ENCODE measurements around the gene RASSF1. TPM values are rescaled to one million over a fixed set of nuclear protein-coding genes. Genes with fewer than 3 reads are reported as not detected.

The RASSF1 gene
- total RNA-seq, 1 donor from 2014 or later: 57.6 TPM

DNA sequence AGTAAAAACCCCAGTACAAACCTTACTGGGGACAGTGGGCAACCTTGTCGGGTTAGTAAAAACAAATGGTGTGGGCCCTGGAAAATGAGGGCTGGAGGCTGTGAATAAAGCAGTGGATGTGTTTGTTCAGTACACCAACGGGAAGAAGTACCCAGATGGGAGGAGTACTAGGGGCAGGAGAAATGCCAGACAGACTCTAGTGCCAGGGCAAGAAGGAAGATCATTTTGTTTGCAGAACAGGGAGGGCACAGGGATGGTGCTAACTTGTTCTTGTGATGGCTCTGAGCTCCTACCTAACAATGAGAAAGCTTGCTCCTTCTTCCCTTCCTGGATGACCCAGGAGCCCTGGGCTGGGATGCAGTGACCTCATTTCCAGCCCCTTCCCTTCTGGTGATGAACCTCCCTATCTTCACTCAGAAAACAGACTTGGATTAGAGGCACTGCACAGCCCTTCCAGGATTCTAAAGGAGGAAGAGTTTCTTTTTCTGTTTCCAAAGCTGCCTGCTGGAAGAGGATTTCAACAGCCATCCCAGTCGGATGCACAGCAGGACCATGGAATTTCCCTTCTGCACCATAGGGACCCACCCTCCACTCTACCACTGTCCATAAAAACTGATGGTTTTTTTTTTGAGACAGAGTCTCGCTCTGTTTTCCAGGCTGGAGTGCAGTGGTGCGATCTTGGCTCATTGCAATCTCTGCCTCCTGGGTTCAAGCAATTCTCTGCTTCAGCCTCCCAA, 6.1 kb downstream of the RASSF1 start:
- Mint-ChIP-seq H3K27ac (peak overlapping the region; percentile 79), H3K4me1 (ENCODE audit: low read depth) (peaks cover 45% of the 10 kb centered on the region), H3K4me3 (peak overlapping the region; percentile 77), H3K9me3 (no peaks in the 10 kb centered on the region), H3K27me3 (ENCODE audit: insufficient read depth) (no peaks in the 10 kb centered on the region), H3K36me3 (ENCODE audit: low read depth) (peaks cover 44% of the 10 kb centered on the region)
- intact Hi-C loops (cut with micrococcal nuclease): loop anchor here (5.0 kb wide), 3 partner anchors 233 to 1053 kb away; partner anchors contain the start of genes C3orf18, CISH, HEMK1 and MANF
- no peak for DNase-seq (ENCODE audit: low spot score)

DNA sequence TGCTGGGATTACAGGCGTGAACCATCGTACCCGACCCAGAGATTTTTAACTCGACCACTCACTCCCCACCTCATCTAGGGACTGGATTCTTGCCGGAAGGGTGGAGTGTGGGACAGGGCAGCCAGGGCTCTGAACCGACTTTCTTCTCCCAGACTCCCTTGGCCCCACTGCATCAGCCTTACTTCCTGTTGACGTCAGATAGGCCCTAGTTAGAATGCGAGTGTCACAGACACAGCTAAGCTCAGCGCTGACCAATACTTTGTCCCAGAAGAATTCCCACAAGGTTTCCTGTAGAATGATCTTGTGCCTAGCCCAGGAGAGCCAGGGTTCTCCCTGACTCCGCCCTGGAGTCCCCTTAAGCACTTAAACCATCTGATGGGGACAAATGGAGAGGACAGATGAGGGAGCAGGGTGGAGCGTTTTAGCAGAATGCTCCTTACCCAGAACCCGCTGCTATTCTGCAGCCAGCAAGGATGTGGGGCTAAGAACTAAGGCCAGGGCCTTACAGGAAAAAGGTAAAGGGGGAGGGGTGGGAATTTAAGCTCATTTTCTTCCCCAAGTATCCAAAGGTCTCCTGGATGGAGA, 6.8 kb downstream of the RASSF1 start:
- intact Hi-C loops (cut with micrococcal nuclease): no loop called here
- no peak for DNase-seq (ENCODE audit: low spot score)
- no peaks in the 10 kb centered on the region for H3K9me3 Mint-ChIP-seq
- H3K36me3 Mint-ChIP-seq (ENCODE audit: low read depth): peaks cover 41% of the 10 kb centered on the region
- peaks cover 38% of the 10 kb centered on the region for H3K4me1 Mint-ChIP-seq (ENCODE audit: low read depth)
- no peaks in the 10 kb centered on the region for H3K27me3 Mint-ChIP-seq (ENCODE audit: insufficient read depth)
- H3K27ac Mint-ChIP-seq: peak overlapping the region; percentile 79
- peak overlapping the region; percentile 77 for H3K4me3 Mint-ChIP-seq

DNA sequence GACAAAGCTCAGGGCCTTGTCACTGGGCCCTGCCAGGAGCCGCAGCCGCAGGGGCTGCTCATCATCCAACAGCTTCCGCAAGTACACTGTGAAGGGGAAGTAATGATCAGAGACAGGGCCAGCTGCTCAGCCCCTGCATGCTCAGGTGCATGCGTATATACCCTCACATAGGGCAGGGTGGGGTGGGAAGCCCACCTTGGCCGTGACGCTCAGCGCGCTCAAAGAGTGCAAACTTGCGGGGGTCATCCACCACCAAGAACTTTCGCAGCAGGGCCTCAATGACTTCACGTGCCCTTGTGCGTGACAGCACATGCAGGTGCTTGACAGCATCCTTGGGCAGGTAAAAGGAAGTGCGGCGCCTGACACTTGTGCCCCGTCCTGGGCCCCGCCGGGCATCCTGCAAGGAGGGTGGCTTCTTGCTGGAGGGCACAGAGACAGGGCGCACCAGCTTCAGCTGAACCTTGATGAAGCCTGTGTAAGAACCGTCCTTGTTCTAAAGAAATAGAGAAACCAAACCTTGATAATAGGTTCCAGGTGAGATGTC, 9.2 kb downstream of the RASSF1 start:
- peaks cover 37% of the 10 kb centered on the region for H3K4me1 Mint-ChIP-seq (ENCODE audit: low read depth)
- H3K36me3 Mint-ChIP-seq (ENCODE audit: low read depth): peaks cover 37% of the 10 kb centered on the region

DNA sequence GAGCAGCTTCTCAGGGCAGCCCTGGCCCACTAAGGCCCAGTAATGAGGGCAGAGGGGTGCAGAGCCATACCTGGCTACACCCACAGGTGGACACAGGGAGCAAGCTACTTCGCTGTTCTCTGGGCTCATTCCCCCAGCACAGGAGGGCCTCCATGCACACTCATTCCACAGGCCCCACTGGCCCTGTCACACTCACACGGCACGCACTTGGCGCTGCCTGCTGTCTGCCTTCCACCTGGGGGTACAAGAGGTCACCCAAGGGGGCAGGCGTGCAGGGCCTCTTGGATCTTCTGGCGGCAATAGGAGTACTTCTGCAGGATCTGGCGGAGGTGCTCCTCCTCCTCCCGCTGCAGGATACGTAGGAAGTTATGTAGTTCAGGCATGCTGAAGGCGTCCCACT, 10.3 kb downstream of the RASSF1 start:
- intact Hi-C loops (cut with micrococcal nuclease): no loop called here
- Mint-ChIP-seq H3K4me1 (ENCODE audit: low read depth) (peaks cover 34% of the 10 kb centered on the region), H3K9me3 (no peaks in the 10 kb centered on the region), H3K27ac (no peak overlapping the region), H3K36me3 (ENCODE audit: low read depth) (peaks cover 34% of the 10 kb centered on the region), H3K27me3 (ENCODE audit: insufficient read depth) (no peaks in the 10 kb centered on the region), H3K4me3 (no peak overlapping the region)
- DNase-seq (ENCODE audit: low spot score): no peak

More for the DNA sequence above, 9.2 kb downstream of the RASSF1 start:
- no peaks in the 10 kb centered on the region for H3K9me3 Mint-ChIP-seq
- H3K27me3 Mint-ChIP-seq (ENCODE audit: insufficient read depth): no peaks in the 10 kb centered on the region
- DNase-seq (ENCODE audit: low spot score): no peak
- intact Hi-C loops (cut with micrococcal nuclease): no loop called here
- no peak overlapping the region for H3K27ac Mint-ChIP-seq
- H3K4me3 Mint-ChIP-seq: no peak overlapping the region

DNA sequence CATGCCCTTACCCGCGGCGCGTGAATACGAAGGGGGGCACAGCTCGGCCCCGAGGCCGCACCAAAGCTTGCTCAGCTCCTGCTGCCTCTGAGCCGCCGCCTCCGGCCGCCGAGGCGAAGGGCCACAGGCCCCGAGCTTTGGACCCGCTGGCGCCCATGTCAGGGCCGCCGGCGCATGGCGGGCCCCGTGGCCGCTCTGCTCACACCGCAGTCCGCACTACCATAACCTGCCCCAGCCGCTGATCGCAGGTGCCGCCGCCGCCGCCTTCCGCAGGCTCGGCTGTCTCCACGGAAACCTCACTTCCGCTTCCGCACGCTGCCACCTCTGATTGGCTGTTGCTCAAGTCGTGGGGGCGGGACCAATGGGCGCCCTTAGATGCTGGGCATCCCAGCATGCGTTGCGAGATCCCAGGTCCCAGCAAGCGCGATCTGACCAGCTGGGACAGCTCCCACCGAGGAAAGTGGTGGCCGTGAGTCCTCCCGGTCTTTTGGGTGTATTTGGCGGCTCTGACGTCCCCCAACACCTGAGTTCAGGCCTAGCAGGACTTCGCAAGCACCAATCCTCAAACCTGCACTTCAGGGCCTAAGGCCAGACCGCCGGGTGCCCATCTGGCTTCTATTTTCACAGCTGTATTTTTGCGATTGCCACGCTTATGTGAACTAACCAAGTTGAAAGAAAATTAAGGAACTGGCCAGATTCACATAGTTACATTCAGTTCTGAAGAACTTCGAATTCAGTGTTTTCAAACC, 12.5 kb downstream of the RASSF1 start, which contains the start of gene TUSC2:
TUSC2 (minus strand) TSS at position 281 of the 749 bp plus-strand sequence; CDS start at position 157, 124 bp downstream.
- peak within 1 kb of the TSS; percentile 93 for H3K4me3 Mint-ChIP-seq
- no peaks in the 10 kb centered on the region for H3K27me3 Mint-ChIP-seq (ENCODE audit: insufficient read depth)
- H3K36me3 Mint-ChIP-seq (ENCODE audit: low read depth): peaks cover 29% of the 10 kb centered on the region
- intact Hi-C loops (cut with micrococcal nuclease): loop anchor here (1.0 kb wide), 4 partner anchors 8 to 36 kb away; partner anchors contain the start of genes HYAL3, IFRD2 and NAA80
- DNase-seq (ENCODE audit: low spot score): peak; percentile 92
- peak within 1 kb of the TSS; percentile 88 for H3K27ac Mint-ChIP-seq
- no peaks in the 10 kb centered on the region for H3K9me3 Mint-ChIP-seq
- H3K4me1 Mint-ChIP-seq (ENCODE audit: low read depth): peaks cover 25% of the 10 kb centered on the region

DNA sequence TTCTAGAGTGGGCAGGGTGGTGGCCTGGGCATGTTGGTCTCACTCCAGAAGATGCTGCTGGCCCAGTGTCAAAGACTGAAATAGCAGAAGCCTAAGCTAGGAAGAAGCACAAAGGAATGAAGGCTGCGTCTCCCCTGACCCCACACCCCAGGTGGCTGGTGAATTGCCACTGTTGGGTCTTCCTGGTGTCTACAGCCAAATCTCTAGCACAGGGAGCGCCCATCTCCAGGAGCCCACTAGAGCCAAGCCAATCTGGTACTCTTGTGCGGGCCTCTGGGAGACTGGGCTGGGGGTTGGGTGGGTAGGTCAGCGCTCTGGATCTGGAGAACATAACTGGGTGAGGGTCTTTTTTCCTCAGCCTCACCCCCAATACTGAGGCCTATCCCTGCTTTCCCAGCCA, 13.5 kb downstream of the RASSF1 start:
- Mint-ChIP-seq H3K4me1 (ENCODE audit: low read depth) (peaks cover 25% of the 10 kb centered on the region), H3K27me3 (ENCODE audit: insufficient read depth) (no peaks in the 10 kb centered on the region), H3K9me3 (no peaks in the 10 kb centered on the region), H3K27ac (peak overlapping the region; percentile 72), H3K4me3 (peak overlapping the region; percentile 93), H3K36me3 (ENCODE audit: low read depth) (peaks cover 27% of the 10 kb centered on the region)
- DNase-seq (ENCODE audit: low spot score): no peak
- intact Hi-C loops (cut with micrococcal nuclease): no loop called here

DNA sequence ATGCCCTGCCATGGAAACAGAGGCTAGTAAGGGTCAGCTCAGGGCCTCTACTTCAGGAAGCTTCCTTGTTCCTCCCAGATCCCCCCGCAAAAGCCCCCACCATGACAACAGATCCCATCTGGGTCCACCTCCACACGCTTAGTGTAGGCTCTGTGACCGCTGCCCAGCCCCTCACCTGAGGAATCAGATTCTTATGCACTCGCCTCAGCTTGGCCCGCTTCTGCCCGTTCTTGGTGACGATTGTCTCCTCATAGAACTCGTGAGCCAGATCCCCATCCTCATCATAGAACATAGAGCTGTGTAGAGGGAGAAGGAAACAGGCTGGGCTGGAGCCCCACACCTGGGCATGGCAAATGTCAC, 14.5 kb downstream of the RASSF1 start:
- intact Hi-C loops (cut with micrococcal nuclease): no loop called here
- Mint-ChIP-seq H3K36me3 (ENCODE audit: low read depth) (peaks cover 22% of the 10 kb centered on the region), H3K4me1 (ENCODE audit: low read depth) (peaks cover 25% of the 10 kb centered on the region), H3K27ac (no peak overlapping the region), H3K4me3 (peak overlapping the region; percentile 93), H3K9me3 (no peaks in the 10 kb centered on the region), H3K27me3 (ENCODE audit: insufficient read depth) (no peaks in the 10 kb centered on the region)
- DNase-seq (ENCODE audit: low spot score): no peak

DNA sequence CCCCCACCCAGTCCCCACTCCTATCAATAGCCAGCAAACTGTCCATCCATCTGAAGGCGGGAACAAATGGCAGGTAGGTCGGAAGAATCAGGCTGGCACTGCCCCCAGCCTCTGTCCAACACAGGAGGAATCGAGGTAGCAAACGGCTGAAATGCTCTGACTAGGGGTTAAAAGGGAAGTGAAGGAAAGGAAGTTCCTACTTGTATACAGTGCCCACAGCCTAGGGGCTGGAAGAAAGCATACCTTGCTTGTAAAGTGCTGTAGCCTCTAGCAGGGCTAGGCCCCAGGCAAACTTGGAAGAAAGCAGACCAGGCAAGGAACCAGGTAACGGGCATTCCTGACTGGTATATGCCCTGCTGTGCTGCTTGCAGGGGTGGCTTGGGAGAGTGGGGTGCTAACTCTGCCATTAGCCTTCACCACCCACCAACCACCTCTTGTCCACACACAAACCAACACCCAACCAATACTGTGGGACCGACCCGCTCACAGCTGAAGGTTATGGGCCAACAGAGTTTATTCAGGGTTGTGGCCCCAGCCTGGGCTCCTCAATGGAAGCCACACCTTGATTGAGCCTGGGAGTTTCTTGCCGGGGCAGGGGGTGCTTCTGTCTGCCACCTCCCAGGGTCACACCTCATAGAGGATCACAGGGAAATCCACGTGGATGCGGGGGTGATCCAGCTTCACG, 15.0 kb downstream of the RASSF1 start:
- no peaks in the 10 kb centered on the region for H3K27me3 Mint-ChIP-seq (ENCODE audit: insufficient read depth)
- H3K9me3 Mint-ChIP-seq: no peaks in the 10 kb centered on the region
- peaks cover 17% of the 10 kb centered on the region for H3K36me3 Mint-ChIP-seq (ENCODE audit: low read depth)
- DNase-seq (ENCODE audit: low spot score): no peak
- H3K4me1 Mint-ChIP-seq (ENCODE audit: low read depth): peaks cover 27% of the 10 kb centered on the region
- intact Hi-C loops (cut with micrococcal nuclease): no loop called here
- H3K27ac Mint-ChIP-seq: no peak overlapping the region
- peak overlapping the region; percentile 93 for H3K4me3 Mint-ChIP-seq

DNA sequence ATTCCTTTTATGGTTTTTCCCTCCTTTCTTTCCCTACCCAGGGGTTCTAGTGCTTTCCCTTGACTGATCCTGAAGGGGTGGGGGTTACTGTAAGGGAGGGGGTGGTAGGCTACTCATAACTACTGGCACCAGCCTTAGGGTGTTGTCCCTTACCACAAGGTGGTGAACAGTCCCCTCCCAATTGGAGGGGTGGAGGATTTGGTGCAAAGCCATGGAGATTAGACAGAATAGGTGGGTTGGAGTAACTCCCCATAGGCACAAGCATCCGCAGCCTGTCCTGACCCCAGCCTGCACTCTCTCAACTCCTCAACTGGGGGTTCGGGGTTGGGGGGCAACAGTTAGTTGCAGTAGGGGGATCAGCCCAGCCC, 15.5 kb downstream of the RASSF1 start:
- peaks cover 14% of the 10 kb centered on the region for H3K36me3 Mint-ChIP-seq (ENCODE audit: low read depth)
- no peaks in the 10 kb centered on the region for H3K27me3 Mint-ChIP-seq (ENCODE audit: insufficient read depth)
- peak overlapping the region; percentile 15 for H3K4me3 Mint-ChIP-seq
- no peaks in the 10 kb centered on the region for H3K9me3 Mint-ChIP-seq
- H3K27ac Mint-ChIP-seq: peak overlapping the region; percentile 23
- H3K4me1 Mint-ChIP-seq (ENCODE audit: low read depth): peaks cover 32% of the 10 kb centered on the region
- intact Hi-C loops (cut with micrococcal nuclease): no loop called here
- DNase-seq (ENCODE audit: low spot score): no peak

DNA sequence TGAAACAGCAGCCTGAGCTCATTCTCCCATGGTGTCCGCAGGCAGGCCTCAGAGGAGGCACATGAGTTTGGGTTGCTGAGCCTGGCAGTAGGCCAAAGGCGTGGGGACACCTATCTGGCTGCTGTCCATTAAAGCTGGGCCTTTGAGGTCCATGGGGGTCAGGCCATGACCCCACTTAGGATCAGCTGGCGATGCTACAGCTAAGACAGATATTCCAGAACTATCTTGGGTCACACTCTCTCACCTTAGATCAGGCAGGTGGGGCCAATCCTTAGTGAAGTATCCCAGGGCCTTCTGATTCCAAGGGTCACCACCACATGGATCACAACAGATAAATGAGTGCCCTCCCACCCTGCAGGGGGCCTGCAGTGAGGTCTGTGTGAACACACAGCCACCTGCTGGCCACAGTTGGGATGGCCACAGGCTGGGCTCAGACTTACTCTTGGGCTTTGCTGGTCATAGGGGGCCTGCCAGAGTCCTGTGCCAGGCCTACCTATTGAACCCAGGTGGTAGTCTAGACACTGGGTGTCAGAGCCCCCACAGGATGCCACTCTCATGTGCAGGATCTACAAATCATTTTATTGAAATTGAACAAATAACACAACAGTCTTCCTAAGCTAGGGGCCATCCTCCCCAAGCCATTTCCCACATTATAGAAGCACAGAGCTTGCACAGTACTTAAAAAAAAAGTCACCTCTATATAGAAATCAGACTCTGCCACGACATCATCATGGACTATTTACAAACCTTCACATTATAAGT, 16.1 kb downstream of the RASSF1 start:
- Mint-ChIP-seq H3K4me3 (no peak overlapping the region), H3K27me3 (ENCODE audit: insufficient read depth) (no peaks in the 10 kb centered on the region), H3K9me3 (no peaks in the 10 kb centered on the region), H3K36me3 (ENCODE audit: low read depth) (peaks cover 11% of the 10 kb centered on the region), H3K4me1 (ENCODE audit: low read depth) (peaks cover 36% of the 10 kb centered on the region), H3K27ac (peak overlapping the region; percentile 23)
- peak; percentile 54 for DNase-seq (ENCODE audit: low spot score)
- intact Hi-C loops (cut with micrococcal nuclease): loop anchor here (1.0 kb wide), 1 partner anchor 50 kb away; no protein-coding TSS in a partner anchor

DNA sequence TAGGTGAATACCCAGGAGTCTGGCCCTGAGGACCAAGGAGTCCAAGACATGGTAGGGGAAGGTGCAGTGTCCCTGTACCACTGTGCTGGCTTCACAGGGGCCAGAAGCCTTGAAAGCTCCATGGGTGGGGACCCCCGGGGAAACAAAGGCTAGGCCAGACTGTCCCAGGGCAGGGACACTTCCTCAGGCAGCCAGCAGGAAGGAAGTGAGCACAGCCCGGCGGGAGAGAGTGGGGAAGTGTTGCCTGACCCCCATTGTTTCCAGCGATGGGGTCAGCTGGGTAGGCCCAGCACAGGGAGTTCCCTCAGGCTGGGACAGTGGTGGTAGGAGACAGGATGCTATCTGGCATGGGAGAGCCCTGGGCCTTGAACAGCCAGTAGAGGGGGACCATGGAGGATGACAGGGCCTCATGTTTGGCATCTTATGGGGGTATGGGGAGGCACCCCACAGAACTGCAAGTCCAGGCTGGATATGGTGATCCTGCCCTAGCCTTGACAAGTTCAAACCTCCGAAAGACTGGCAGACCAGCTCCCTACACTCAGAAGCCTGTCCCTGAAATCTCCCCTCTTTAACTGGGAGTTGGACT, 16.9 kb downstream of the RASSF1 start:
- H3K27ac Mint-ChIP-seq: no peak overlapping the region
- H3K27me3 Mint-ChIP-seq (ENCODE audit: insufficient read depth): no peaks in the 10 kb centered on the region
- peaks cover 39% of the 10 kb centered on the region for H3K4me1 Mint-ChIP-seq (ENCODE audit: low read depth)
- H3K36me3 Mint-ChIP-seq (ENCODE audit: low read depth): peaks cover 17% of the 10 kb centered on the region
- no peak for DNase-seq (ENCODE audit: low spot score)
- intact Hi-C loops (cut with micrococcal nuclease): loop anchor here (1.0 kb wide), 1 partner anchor 49 kb away; no protein-coding TSS in a partner anchor
- H3K9me3 Mint-ChIP-seq: no peaks in the 10 kb centered on the region
- no peak overlapping the region for H3K4me3 Mint-ChIP-seq

Data from activated T-helper 1 cell treated with anti-CD3 and anti-CD28 coated beads, Interleukin-12 subunit alpha, Interleukin-12 subunit beta, Interleukin-2, Interleukin-4 antibody, amounts not matched to agents 30 ng/mL and 10 ng/mL and 1 ng/mL, durations not matched to agents 14 hours and 24 hours and 36 hours (primary cell).